HepG2 (cell line): ENCODE data around the gene PSMC4. TPM values are rescaled to one million over a fixed set of nuclear protein-coding genes. Genes with fewer than 3 reads are reported as not detected.
A peak's percentile ranks its signal among the peaks of the same experiment; 100 is the strongest.

ENCODE experiments used
- ATM ChIP-seq: fragments of 450-650 bp; IDR thresholded peaks from 2 replicates; pipeline ENCODE4 v1.7.1; 2017; ENCODE audit warnings: mild to moderate bottlenecking, borderline replicate concordance
- ELF1 ChIP-seq: sonication (generic); formaldehyde crosslinking; IDR thresholded peaks from 2 replicates; pipeline ENCODE4 v1.4.0; 2020; ENCODE audit warnings: missing genetic modification reagents
- FOXK1 ChIP-seq: sonication (generic); formaldehyde crosslinking; IDR thresholded peaks from 2 replicates; pipeline ENCODE4 v1.4.0; 2020; ENCODE audit warnings: low read depth, missing genetic modification reagents, borderline replicate concordance
- HNF1B ChIP-seq: sonication (generic); formaldehyde crosslinking; IDR thresholded peaks from 2 replicates; pipeline ENCODE4 v1.5.1; 2020; ENCODE audit warnings: mild to moderate bottlenecking, moderate library complexity, missing genetic modification reagents
- MIXL1 ChIP-seq: IDR thresholded peaks from 2 replicates; pipeline ENCODE4 v1.6.1; 2016
- MYPOP ChIP-seq: sonication (generic); formaldehyde crosslinking; IDR thresholded peaks from 2 replicates; pipeline ENCODE4 v1.8.1; 2023; ENCODE audit warnings: mild to moderate bottlenecking, moderate library complexity, missing genetic modification reagents
- MZF1 ChIP-seq: sonication (generic); formaldehyde crosslinking; IDR thresholded peaks from 2 replicates; pipeline ENCODE4 v1.8.1; 2023; ENCODE audit warnings: mild to moderate bottlenecking, missing genetic modification reagents, borderline replicate concordance
- ONECUT2 ChIP-seq: sonication (generic); formaldehyde crosslinking; IDR thresholded peaks from 2 replicates; pipeline ENCODE4 v1.4.0; 2020; ENCODE audit warnings: missing genetic modification reagents
- PHF5A ChIP-seq: IDR thresholded peaks from one replicate; pipeline ENCODE4 v1.6.1; 2018; ENCODE audit warnings: low read depth, missing genetic modification reagents; ENCODE audit not compliant: unreplicated experiment
- TP53 ChIP-seq: sonication (generic); formaldehyde crosslinking; conservative IDR thresholded peaks from 2 replicates; pipeline ENCODE4 v1.4.0; 2020; ENCODE audit warnings: missing genetic modification reagents
- ZNF17 ChIP-seq: sonication (generic); formaldehyde crosslinking; IDR thresholded peaks from 2 replicates; pipeline ENCODE4 v1.5.0; 2020; ENCODE audit warnings: mild to moderate bottlenecking, missing genetic modification reagents
- ZNF180 ChIP-seq: sonication (generic); formaldehyde crosslinking; IDR thresholded peaks from 2 replicates; pipeline ENCODE4 v1.4.0; 2020; ENCODE audit warnings: low read depth, missing genetic modification reagents, borderline replicate concordance
- ZNF264 ChIP-seq: sonication (generic); formaldehyde crosslinking; IDR thresholded peaks from 2 replicates; pipeline ENCODE4 v1.4.0; 2020; ENCODE audit warnings: missing genetic modification reagents
- ZNF317 ChIP-seq: sonication (generic); formaldehyde crosslinking; IDR thresholded peaks from 2 replicates; pipeline ENCODE4 v1.5.0; 2020; ENCODE audit warnings: mild to moderate bottlenecking, missing genetic modification reagents
- ZNF431 ChIP-seq: sonication (generic); formaldehyde crosslinking; IDR thresholded peaks from 2 replicates; pipeline ENCODE4 v1.9.0; 2022; ENCODE audit warnings: missing genetic modification reagents, low read depth, mild to moderate bottlenecking, borderline replicate concordance
- ZNF501 ChIP-seq: sonication (generic); formaldehyde crosslinking; IDR thresholded peaks from 2 replicates; pipeline ENCODE4 v1.5.1; 2020; ENCODE audit warnings: mild to moderate bottlenecking, moderate library complexity, missing genetic modification reagents
- ZNF512B ChIP-seq: sonication (generic); formaldehyde crosslinking; IDR thresholded peaks from 2 replicates; pipeline ENCODE4 v1.5.1; 2020; ENCODE audit warnings: missing genetic modification reagents, mild to moderate bottlenecking, borderline replicate concordance
- ZNF547 ChIP-seq: sonication (generic); formaldehyde crosslinking; IDR thresholded peaks from 2 replicates; pipeline ENCODE4 v1.5.1; 2020; ENCODE audit warnings: mild to moderate bottlenecking, missing genetic modification reagents
- ZNF652 ChIP-seq: IDR thresholded peaks from 2 replicates; pipeline ENCODE4 v1.6.1; 2016; ENCODE audit warnings: low read depth, borderline replicate concordance
- ZNF790 ChIP-seq: sonication (generic); formaldehyde crosslinking; IDR thresholded peaks from 2 replicates; pipeline ENCODE4 v1.8.0; 2022; ENCODE audit warnings: missing genetic modification reagents, mild to moderate bottlenecking, borderline replicate concordance
- polyA plus RNA-seq, 8 experiments: library from polyadenylated mRNA; depleted of rRNA in 3 of 8; stranded (reverse) in 7 of 8; unstranded in 1 of 8; fragments of >200 nt; fragmentation: Illumina TruSeq in 4 of 8; extraction: Trizol in 4 of 8; gene quantifications; 2 replicates each; pipeline versions ENCODE4 v1.2.1 to v1.2.3, GENCODE V29; 2011 to 2016; ENCODE audit warnings: low read depth in 4 of 8, missing spikeins in 1 of 8, mixed read lengths in 1 of 8; ENCODE audit not compliant: insufficient read depth in 1 of 8
- total RNA-seq, 5 experiments: library from RNA; depleted of rRNA; stranded (reverse); fragments of >200 nt; fragmentation: Illumina TruSeq; extraction: Trizol; gene quantifications; 2 replicates each; pipeline ENCODE4 v1.2.3, GENCODE V29; 2016; ENCODE audit warnings: low read depth in 1 of 5
- TF ChIP-seq, protein P1 (sequence below): sonication (generic); formaldehyde crosslinking; IDR thresholded peaks from 2 replicates; pipeline ENCODE4 v1.4.0; 2020; ENCODE audit warnings: mild to moderate bottlenecking, missing genetic modification reagents

Gene PSMC4
- total and polyA plus RNA-seq, 2 of the 13 experiments (the other 11 are each of a cell fraction or from before 2014, with no cell fraction given): 49.9 to 160 TPM

DNA sequence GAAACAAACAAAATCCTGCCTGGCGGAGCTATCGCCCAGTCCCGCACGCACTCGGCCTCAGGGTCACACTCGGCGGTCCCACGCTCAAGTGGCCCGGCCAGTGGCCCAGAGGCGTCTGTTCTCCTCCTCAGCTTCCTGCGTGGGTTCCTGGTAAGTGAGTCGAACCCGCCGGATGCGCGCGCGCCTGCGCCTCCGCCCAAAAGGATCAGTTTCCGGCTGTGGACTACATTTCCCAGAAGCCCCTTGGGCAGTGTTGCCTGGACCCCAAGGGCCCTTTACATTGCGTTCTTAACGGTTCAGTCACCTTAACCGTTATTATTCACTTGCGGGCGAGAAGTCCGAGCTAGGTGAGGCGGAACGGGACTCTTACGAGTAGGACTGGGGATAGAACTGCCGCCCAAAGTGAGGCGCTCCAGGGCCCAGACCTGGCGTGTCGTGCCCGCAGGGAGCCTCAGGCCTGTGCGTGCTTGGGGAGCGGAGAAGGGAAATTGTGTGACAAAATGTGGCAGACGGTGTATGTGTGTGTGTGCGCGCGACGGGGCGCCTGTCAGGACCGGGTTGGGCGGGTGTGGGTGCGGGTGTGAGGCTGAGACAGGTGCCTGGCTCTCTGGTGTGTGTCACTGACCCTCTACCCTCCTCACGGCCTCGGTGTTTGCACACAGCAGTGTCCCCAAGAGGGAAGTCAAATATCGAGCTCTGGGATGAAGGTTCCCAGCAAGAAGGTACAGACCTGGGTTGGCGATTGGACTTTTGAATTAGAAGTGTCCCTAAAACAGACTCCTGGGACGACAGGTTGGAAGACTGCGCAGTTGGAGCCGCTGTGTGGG is 26.1 kb downstream of the PSMC4 start, which contains the start of gene ZNF546 (continued):
- TF ChIP-seq FOXK1 (CRISPR knock-in tag) (peak; percentile 18; the same call in 1 of the 2 replicates), MZF1 (no peak), HNF1B (CRISPR knock-in tag) (no peak; the same call in 1 of the 2 replicates), ZNF790 (CRISPR knock-in tag) (no peak), ELF1 (peak; percentile 85), ZNF264 (CRISPR knock-in tag) (no peak; the same call in 1 of the 2 replicates), ZNF512B (CRISPR knock-in tag) (no peak), ZNF501 (peak; percentile 94), ZNF431 (peak; percentile 15; the same call in 1 of the 2 replicates), PHF5A (no peak), TP53 (0 out of 2 replicates have a peak, but pooled peaks have one; percentile 33), MYPOP (CRISPR knock-in tag) (no peak; the same call in 1 of the 2 replicates), ZNF652 (CRISPR knock-in tag) (no peak; the same call in 1 of the 2 replicates), ZNF17 (CRISPR knock-in tag) (no peak), ZNF317 (CRISPR knock-in tag) (0 out of 2 replicates have a peak, but pooled peaks have one; percentile 28), ZNF547 (CRISPR knock-in tag) (peak; percentile 60; the same call in 1 of the 2 replicates), ATM (no peak), ONECUT2 (CRISPR knock-in tag) (no peak), ZNF180 (no peak), MIXL1 (CRISPR knock-in tag) (peak; percentile 49; the same call in 1 of the 2 replicates)
- TF ChIP-seq, protein P1, sequence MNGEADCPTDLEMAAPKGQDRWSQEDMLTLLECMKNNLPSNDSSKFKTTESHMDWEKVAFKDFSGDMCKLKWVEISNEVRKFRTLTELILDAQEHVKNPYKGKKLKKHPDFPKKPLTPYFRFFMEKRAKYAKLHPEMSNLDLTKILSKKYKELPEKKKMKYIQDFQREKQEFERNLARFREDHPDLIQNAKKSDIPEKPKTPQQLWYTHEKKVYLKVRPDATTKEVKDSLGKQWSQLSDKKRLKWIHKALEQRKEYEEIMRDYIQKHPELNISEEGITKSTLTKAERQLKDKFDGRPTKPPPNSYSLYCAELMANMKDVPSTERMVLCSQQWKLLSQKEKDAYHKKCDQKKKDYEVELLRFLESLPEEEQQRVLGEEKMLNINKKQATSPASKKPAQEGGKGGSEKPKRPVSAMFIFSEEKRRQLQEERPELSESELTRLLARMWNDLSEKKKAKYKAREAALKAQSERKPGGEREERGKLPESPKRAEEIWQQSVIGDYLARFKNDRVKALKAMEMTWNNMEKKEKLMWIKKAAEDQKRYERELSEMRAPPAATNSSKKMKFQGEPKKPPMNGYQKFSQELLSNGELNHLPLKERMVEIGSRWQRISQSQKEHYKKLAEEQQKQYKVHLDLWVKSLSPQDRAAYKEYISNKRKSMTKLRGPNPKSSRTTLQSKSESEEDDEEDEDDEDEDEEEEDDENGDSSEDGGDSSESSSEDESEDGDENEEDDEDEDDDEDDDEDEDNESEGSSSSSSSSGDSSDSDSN (CRISPR knock-in tag): peak; percentile 75
